Hematopoietic multipotent progenitor cell treated with erythropoietin and hydrocortisone succinate and interleukin-3 and kit ligand, for 15 days (in vitro differentiated cells): ENCODE data around the gene MKX.
"Not testable (repeated sequence)": the region's sequence is repeated elsewhere in the genome, so short reads cannot be mapped to it uniquely, and the experiment has no call there.

Source experiments
- DNase-seq: peaks from one replicate; pipeline ENCODE4 v3.0.0-alpha.2; 2015; ENCODE audit warnings: low spot score

The MKX gene

DNA sequence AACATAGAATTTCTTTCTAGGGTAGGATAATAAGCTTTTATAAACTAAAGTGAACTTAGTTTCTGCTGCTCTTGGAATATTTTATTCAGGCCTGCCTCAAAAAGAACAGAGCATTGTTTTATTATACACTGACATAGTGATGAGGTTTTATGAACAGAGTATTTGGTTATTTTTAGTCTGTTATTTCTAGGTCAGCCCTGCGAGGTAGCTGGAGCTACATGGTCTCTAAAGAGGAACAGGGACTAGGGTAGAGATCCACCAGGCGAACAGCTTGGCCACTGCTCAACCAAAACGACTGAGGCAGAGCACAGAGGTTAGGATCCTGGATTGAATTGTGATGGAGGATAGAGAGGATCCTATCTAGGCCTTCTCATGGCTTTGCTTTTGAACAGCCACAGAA, 53.0 kb downstream of the MKX start:
- DNase-seq: no peak

- DNase-seq: no peak
Measured at GRCh38 chr10:27688991-27689390, 56.6 kb downstream of the MKX start.

DNA sequence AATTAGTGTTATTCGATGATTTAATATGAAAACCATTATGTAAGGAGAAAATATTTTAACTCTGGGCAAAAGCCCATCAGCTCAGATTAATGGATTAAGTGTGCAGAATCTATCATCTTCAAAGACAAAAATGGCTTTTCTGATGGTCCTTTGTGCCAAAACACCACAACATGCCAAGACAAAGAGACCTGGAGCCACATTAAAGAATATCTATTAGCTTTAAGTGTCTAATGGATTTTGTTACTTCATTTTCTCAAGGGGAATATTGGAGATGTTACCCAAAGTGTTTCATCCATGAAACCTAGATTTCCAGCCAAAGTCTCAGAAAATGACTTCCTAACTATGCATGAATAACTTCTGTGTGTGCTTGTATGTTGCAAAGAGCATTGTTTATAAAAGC, 57.3 kb downstream of the MKX start:
- DNase-seq: no peak

DNA sequence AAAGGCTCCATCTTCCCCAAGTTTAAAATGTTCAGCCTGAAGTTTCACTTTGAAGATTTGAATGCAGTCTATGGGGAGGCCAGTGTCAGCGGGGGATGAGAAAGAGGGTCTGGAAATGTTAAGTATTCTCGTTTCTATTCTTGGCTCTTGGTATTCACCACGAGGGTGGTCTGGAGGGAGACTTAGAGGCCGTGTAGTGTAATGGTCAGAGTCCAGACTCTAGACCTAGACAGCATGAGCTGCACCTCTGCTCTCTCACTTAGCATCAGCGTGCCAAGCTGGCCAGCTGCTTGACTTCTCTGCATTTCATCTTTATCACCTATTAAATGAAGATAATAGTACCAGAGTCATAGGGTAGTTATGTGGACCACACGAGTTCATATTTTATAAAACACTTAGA, 57.9 kb downstream of the MKX start:
- no peak for DNase-seq

GRCh38 chr10:27687326-27687725, 58.3 kb downstream of the MKX start:
- DNase-seq: no peak

DNA sequence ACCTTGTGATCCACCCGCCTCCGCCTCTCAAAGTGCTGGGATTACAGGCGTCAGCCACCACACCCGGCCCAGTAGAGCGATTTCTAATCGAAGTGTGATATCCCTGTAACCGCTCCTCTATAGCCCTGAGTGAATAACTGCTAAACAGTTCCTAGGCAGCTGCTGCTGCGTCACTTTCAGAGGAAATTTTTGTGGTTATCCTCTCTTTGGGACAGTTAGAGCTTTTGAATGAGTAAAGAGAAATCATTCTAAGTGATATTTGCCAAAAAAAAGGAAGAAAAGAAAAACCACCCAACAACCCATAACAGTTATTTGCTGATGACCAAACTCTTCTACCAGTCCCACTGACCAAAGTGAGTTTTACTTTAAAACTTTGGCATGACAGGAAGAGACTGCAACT, 59.9 kb downstream of the MKX start:
- no peak for DNase-seq

DNA sequence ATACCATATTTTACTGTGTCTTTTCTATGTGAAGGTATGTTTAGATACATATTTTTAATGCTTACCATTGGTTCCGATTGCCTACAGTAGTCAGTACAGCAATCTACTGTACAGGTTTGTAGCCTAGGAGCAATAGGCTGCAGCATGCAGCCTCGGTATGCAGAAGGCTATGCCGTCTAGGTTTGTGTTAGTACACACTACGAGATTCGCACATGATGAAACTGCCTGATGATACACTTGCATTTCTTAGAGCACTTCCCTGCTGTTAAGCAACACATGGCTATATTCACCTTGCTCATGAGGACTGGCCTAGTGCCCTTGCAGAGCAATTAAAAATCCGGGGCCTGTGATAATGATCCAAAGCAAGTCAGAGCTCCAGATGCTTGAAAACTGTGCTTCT, 62.4 kb downstream of the MKX start:
- no peak for DNase-seq

- DNase-seq: not testable (repeated sequence)
Measured at GRCh38 chr10:27681795-27682194, 63.8 kb downstream of the MKX start.

DNA sequence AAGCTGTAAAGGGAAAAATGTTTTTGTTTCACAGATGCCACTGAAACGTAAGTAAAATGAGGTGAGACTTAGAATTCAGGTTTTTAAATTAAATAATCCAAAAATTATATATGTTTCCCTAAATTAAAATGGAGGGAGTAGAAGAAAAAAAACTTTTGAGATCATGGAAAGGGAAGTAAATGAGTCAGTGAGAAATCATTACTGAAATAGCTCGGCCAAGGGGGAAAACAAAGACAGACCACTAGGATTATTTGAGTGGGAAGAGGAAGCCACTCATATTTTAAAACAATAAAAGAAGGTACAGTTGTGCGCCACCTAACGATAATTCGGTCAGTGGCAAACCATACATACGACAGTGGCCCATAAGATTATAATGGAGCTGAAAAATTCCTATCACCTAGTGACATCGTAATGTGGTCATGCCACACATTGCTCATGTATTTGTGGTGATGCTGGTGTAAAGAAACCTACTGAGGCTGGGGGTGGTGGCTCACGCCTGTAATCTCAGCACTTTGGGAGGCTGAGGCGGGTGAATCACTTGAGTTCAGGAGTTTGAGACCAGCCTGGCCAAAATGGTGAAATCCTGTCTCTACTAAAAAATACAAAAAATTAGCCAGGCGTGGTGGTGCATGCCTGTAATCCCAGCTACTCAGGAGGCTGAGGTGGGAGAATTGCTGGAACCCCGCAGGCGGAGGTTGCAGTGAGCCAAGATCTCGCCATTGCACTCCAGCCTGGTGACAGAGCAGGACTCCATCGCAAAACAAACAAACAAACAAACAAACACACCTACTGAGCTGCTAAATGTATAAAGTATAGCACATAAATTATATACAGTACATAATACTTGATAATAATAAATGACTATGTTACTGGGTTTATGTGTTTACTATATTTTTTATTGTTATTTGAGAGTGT, 64.7 kb downstream of the MKX start:
- no peak for DNase-seq

DNA sequence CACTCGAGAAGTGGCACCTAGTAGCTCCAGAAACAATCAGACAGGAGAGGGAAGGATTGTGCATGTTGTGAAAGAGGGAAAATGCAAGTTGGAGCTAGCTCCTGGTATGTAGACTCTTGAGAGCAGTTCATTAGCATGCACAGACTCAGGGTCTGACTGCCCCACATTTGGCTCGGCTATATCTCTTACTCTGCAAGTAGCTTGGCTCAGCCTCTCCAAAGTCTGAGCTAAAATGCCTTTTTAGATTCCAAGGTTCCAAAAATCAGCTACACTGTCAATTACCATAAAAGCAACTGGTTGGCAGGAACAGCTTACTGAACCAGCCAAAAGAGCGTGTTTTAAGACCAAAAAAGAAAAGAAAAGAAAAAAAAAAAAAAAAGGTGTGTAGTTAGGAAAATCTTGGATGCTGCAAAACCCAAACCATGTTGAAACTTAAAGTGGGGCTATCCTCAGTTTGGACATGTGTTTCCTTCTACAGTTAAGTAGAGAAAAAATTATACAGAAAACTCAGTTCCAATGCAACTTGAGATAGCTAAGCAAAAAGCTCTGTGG, 65.5 kb downstream of the MKX start:
- no peak for DNase-seq

DNA sequence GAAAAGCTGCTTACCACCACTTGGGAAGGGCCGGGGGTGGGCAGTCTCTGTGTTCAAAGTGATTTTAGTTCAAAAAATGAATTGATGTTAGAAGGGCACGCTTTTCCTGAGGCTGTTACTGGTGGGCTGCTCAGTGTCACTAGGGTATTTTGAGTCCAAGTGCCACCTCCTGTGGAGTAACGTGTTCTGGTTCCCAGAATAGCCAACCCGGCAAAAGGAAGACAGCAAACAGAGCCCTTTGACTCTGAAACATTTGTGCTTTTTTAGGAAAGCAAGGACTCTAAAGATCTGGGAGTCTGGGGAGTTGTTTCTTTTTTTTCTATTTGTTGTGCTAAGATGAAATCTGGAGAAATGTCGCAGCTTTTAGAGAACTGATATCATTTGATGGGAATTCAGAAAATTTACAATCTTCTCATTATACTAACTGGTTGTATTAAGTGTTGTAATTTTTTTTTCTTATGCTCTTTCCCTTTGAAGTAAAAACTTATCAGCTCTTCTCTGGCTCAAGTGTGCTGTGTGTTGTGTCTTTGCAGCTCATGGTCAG, 66.2 kb downstream of the MKX start:
- no peak for DNase-seq

DNA sequence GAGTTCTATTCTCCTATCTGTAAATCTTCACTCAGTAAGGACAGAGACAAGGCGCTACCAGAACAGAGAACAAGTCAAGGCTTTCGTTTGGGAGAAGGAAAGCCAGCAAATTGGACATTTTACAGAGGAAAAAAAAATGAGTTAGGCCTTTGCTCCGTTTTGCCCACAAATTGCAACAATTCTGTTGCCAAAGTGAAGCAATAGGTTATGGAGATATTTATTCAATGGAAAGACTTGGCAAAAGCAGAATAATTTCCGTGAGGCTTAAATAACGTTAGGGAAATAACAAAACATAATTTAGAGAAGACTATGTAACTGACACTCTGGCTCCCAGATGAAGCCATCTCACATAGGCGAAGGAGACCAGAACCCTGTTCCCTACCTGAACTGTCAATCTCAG, 67.5 kb downstream of the MKX start:
- DNase-seq: no peak

GRCh38 chr10:27673065-27673464, 72.6 kb downstream of the MKX start:
- no peak for DNase-seq

DNA sequence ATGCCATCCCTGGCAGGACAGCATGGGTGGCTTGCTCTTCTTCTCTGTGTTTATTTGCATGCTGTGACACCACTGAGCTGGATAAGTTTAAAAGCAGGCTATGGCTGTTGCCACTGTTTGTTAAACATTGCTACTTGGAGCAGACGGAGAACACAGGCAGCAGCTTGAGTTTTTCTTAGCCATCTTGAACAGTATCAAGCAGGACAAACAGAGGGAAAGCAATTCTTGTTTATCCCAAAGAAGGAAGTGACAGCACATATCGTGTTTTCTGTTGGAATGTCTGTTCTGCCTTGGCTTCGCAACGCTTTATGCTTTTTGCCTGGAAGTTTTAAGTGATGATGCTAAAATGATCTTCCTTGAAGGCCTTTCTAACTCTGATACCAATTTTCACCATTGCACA, 73.8 kb downstream of the MKX start:
- no peak for DNase-seq

DNA sequence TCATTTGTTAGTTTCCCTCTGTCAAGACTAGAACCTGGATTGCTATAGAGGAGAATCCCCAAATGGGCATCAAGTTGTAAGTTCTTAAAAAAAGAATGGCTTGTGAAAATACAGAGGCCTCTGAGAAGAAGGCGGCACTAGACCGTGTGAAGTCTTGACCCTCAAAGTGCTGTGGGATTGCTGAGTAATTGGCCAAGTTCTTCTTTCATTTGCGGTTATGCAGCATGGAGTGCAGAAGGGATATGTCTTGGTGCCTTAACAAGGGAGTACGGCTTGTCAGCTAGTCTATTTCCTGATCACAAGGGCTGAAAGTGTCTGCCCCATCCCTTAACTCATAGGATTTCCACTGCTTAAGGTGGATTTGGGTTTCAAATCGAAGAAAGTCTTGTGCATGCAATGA, 81.2 kb downstream of the MKX start:
- no peak for DNase-seq

DNA sequence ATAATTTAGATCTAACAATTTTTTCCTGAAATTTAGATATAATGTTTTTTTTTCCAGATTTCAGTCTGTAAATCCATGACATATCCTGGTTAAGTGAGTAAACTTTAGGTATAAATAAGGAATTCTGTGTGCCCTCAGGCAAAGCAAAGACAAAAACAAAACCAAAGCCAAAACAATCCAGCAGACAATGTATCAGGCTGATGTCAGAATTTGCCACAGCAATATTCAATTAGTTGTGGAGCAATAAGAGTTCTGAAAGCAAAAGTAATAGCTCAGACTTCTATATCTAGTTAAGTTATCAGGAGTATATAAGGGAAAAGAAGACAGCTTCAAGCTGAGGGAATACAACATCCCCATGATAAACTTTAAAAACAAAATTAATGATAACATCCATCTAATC, 82.0 kb downstream of the MKX start:
- DNase-seq: no peak

GRCh38 chr10:27661514-27662286, 83.9 kb downstream of the MKX start:
- DNase-seq: no peak

GRCh38 chr10:27660711-27661110, 84.9 kb downstream of the MKX start:
- DNase-seq: no peak

GRCh38 chr10:27660268-27660667, 85.4 kb downstream of the MKX start:
- DNase-seq: no peak

GRCh38 chr10:27659786-27660185, 85.8 kb downstream of the MKX start:
- no peak for DNase-seq

DNA sequence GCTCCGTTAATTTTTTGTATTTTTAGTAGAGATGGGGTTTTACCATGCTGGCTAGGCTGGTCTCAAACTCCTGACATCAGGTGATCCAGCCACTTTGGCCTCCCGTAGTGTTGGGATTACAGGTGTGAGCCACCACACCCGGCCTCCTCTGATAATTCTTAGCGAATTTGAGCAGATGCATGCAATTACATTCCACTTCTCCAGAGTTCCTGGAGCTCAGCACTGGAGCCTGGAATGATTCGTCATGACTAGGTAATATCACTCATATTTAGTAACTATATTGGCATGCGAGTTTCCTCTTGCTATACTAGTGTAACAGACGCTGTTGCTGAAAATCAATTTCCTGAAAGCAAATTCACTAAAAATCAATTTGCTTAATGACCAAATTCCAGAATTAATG, 86.8 kb downstream of the MKX start:
- DNase-seq: no peak

DNA sequence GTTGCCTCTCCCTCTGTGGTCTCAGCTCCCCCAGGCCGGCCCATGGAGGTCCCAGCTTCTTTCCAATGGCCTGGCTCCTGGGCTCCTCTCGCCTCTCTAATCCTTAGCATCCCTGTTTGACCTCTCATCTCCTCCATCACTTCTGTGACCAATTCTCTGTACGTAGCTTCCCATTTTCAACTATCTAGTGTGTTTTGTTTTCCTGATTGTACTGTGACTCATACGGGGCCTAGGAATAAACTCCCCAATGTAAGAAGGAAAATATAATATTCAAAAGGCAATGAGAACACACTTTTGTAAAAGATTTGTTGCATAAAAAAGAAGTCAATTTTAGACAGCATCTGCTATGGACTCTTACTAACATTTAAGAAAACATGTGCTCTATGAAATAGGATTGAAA, 90.3 kb downstream of the MKX start:
- DNase-seq: no peak

DNA sequence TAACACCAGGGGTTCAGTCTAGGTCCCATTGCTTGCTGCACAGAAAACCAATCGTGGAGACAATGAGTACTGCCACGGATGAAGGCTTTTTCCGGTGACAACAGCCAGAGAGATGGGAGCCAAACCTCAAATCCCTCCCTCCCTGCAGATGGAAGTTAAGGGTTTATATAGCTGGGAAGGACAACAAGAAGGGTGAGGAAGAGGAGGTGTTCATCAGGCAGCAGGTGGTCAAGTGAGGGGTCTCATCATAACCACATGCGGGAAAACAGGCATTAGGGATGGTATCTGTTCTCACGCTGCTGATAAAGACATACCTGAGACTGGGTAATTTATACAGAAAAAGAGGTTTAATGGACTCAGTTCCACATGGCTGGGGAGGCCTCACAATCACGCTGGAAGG, 91.3 kb downstream of the MKX start:
- DNase-seq: no peak
